Measurements from ENCODE around the gene SLC25A25.

Gene SLC25A25

DNA sequence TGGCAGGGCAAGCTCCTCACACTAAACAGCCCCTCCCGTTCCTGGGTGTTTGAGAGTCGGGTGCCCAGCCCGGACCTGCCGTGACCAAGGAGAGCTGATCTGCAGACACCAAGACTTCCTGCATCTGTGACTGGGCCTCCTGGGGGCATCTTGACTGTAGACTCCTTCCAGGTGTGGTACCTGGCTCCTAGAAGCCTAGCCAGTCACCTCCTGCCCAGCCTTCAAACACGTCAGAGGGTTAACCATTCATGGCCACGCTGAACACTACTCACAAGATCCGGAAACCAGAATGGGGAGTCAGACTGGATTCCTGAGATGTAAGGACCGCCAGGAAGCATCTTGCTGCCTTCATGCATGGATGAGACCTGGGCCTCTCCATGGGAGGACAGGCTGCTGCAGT lies 77.5 kb downstream of the SLC25A25 start:
- DNase-seq (ENCODE audit: low read depth): no peak

DNA sequence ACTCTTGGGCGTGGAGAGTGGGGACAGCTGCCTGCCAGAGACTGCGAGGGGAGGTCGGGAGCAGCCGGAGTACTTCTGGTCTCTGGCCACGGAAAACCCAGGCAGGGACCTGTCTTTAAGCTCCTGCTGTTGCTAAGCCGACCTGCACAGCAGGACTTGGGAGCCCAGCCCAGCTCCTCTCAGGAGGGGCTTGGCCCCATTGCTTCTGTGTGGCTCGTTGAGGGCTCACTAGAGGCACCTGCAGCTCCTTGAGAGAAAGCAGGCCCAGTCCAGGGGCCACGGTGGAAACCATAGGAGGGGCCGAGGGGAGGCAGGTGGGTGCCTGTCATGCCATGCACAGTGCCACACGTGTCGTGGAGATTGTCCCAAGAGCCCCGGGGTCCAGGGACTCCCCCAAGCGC lies 77.9 kb downstream of the SLC25A25 start:
- DNase-seq (ENCODE audit: low read depth): no peak

- DNase-seq (ENCODE audit: low read depth): no peak
These were observed 78.6 kb downstream of the SLC25A25 start for GRCh38 chr9:128146591-128147120.

GRCh38 chr9:128148509-128149000 lies 80.5 kb downstream of the SLC25A25 start:
- DNase-seq (ENCODE audit: low read depth): no peak

- no peak for DNase-seq (ENCODE audit: low read depth)
These were observed 81.1 kb downstream of the SLC25A25 start, which contains the start of gene LCN2 for GRCh38 chr9:128149001-128149701. Gene LCN2 (plus strand): TSS chr9:128149453. CDS start chr9:128149526, 73 bp downstream.

DNA sequence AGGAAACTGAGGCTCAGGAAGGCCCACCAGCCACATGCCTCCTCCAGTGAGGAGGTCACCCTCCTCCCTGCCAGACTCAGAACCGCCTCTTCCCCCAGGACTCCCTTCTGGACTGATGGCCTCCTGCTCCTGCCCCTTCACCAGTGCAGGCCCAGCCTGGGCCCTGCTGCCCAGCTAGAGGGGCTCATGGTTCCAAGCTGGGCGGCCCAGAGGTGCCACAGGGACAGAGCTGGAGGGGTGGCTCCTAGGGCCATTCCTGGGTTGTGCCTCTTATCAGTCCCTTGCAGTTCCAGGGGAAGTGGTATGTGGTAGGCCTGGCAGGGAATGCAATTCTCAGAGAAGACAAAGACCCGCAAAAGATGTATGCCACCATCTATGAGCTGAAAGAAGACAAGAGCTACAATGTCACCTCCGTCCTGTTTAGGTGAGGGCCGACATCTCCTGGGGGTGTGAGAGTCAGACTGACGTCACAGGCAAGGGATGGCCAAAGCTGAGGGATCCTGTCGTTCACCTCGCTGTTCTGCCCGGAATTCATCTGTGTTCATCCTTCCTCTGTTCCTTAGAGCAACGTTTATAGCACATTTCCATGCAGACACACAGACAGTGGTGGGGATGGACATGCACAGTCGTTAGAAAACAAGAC lies 82.0 kb downstream of the SLC25A25 start:
- no peak for DNase-seq (ENCODE audit: low read depth)

- DNase-seq (ENCODE audit: low read depth): no peak
These were observed 82.7 kb downstream of the SLC25A25 start for GRCh38 chr9:128150594-128151308.

GRCh38 chr9:128151309-128152132 lies 83.5 kb downstream of the SLC25A25 start:
- no peak for DNase-seq (ENCODE audit: low read depth)

DNA sequence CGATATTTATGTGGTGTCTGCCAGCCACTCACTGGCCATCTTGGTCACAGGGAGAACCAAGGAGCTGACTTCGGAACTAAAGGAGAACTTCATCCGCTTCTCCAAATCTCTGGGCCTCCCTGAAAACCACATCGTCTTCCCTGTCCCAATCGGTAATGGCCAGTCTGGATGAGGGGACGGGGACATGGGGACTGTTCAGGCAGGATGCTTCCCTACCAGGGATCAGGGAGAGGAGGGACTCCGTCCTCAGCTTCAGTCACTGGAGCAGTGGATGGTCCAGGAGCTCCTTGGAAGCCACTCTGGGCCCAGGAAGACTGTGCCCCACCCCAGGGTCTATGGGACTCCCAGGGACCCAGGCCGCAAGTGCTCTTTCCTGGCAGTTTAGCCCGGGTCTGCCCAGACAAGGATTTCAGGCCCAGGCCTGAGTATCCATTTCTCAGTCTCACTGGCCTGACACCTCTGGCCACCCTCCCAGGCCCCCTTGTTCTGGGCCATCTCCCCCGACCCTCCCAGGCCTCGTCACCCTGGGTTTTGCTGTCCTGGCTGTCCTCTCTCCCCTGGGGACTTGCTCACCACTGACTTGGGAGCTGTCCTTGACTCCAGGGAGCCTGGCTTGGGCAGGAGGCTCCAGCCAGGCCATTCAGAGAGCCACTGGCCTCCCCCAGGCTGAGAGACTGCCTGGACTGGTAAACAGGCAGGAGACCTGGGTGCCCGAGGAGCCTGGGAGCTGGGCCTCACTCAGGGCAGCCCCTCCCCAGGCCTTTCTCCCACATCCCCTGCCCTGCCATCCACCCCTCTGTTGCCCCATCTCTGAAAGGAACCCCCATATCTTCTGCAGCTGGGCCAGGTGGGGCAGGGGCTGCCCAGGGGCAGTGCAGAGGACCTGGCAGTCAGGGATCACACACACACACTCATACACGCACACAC lies 84.4 kb downstream of the SLC25A25 start:
- DNase-seq (ENCODE audit: low read depth): no peak

DNA sequence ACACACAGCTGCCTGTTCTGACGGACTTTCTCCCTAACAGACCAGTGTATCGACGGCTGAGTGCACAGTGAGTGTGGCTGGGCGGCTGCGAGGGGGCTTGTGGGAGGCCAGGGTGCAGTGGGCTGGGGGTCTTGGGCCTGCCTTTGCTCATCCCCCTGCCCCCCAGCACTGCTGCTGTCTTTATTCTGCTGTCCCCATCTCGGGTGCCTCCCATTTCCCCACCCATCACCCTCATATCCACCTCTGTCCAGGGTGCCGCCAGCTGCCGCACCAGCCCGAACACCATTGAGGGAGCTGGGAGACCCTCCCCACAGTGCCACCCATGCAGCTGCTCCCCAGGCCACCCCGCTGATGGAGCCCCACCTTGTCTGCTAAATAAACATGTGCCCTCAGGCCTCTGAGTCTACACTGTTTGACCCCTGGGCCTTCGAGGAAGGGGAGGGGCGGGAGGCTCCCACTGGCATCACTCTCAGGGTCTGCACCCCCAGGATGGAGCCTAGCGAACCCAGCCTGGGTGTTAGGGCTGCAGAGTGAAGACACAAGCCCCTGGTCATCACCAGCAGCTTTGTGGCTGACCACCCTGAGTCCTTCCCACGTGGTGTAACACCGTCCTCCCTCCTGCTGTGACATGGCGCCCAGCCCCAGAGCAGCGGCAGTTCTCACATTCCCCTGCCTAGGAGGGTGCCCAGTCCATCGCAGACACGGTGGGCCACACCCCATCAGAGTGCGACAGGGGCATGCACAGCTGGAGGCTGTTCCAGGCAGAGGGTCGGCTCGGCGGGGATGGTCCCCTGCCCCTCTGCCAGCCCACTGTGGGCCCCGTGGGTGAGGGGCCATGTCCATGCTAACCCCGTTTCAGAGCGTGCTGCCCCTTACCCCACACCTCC lies 85.3 kb downstream of the SLC25A25 start:
- DNase-seq (ENCODE audit: low read depth): no peak

DNA sequence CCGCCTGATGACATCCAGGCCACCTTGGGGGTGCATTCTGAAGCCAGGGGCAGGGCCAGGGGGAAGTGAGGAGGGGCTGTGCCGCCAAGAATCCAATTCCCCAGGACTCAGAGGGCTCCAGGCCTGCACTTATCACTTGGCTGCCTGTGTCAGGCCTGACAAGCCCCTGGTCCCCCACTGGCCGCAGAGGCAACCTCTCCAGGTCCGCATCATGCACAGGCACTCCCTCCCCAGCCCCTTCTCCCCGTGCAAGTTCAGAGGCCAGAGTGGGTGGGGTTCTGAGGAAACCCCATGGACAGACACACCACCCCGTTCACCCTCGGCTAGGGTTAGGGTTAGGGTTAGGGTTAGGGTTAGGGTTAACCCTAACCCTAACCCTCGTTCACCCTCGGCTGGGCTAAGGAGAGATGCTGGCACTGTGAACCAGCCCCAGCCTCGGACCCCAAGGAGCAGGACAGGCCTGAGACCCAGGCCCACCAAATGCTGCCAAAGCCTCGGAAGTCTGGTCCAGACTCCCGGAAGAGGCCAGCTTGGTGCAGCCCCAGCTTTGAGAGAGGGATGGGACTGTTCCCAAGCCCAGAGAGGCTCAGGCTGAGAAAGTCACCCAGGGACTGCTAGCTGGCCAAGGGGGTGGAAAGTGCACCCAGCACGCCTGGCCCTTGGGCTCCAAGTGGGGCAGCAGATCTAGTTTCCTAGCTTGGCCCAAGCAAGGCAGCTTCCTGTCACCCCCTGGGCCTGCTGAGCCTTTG lies 86.1 kb downstream of the SLC25A25 start:
- no peak for DNase-seq (ENCODE audit: low read depth)

DNA sequence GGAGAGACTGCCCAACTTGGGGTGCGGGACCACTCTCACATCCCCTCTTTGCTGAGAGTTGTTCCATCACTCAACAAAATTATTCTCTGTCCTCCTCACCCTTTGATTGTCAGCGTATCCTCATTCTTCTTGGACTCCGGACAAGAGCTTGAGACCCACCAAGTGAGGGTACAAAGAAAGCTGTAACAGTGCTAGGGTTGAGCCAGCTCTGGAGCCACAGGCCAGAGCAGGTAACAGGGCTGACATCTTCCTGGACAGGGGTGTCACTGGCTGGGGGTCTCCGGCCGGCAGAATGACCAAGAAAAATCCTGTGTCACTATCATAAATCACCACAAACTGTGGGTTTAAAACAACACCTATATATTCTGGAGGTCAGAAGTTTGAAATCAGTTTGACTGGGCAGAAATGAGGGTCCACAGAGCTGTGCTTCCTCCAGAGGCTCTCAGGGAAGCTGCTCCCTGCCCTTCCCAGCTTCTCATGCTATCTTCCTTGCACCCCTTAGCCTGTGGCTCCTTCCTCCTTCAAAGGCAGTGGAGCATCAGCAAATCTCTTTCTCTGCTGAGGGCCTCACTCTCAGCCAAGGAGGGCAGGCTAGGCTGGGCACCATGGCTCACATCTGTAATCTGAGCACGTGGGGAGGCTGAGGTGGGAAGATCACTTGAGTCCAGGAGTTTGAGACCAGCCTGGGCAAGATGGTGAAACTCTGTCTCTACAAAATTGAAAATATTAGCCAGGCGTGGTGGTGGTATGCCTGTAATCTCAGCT lies 87.9 kb downstream of the SLC25A25 start:
- no peak for DNase-seq (ENCODE audit: low read depth)

Data from EH (cell line).